Smooth muscle cell (in vitro differentiated cells): ENCODE results near the gene IL11RA. TPM values are rescaled to one million over a fixed set of nuclear protein-coding genes. Genes with fewer than 3 reads are reported as not detected.

Experiments
- DNase-seq: peaks from one replicate; lab custom pipeline; 2025; ENCODE audit not compliant: unreplicated experiment; lab: John Stamatoyannopoulos, UW
- H2AFZ ChIP-seq: fragments of 200-600 bp; sonication (generic); 2 replicates; pipeline ENCODE4 v1.6.0; 2016; ENCODE audit warnings: antibody characterized with exemption, low read depth, mild to moderate bottlenecking
- H3F3A ChIP-seq: fragments of 200-600 bp; sonication (generic); 2 replicates; pipeline ENCODE4 v1.6.0; 2017; ENCODE audit warnings: antibody characterized with exemption, low read depth
- H3K27ac ChIP-seq: fragments of 200-600 bp; sonication (generic); 2 replicates; pipeline ENCODE4 v1.5.1; 2016; ENCODE audit warnings: low read depth, mild to moderate bottlenecking
- H3K27me3 ChIP-seq: fragments of 200-600 bp; sonication (generic); 2 replicates; pipeline ENCODE4 v1.6.1; 2016; ENCODE audit warnings: low read depth, mild to moderate bottlenecking
- H3K36me3 ChIP-seq: fragments of 200-600 bp; sonication (generic); 2 replicates; pipeline ENCODE4 v1.5.1; 2016; ENCODE audit warnings: low read depth
- H3K4me1 ChIP-seq: fragments of 200-600 bp; sonication (generic); 2 replicates; pipeline ENCODE4 v1.5.1; 2016; ENCODE audit warnings: low read depth
- H3K4me2 ChIP-seq: fragments of 200-600 bp; sonication (generic); 2 replicates; pipeline ENCODE4 v1.6.0; 2016; ENCODE audit warnings: mild to moderate bottlenecking
- H3K4me3 ChIP-seq: fragments of 200-600 bp; sonication (generic); 2 replicates; pipeline ENCODE4 v1.5.1; 2016; ENCODE audit warnings: mild to moderate bottlenecking
- H3K79me2 ChIP-seq: fragments of 200-600 bp; sonication (generic); 2 replicates; pipeline ENCODE4 v1.6.0; 2016; ENCODE audit warnings: low read depth, mild to moderate bottlenecking
- H3K9ac ChIP-seq: fragments of 200-600 bp; sonication (generic); 2 replicates; pipeline ENCODE4 v1.6.0; 2016; ENCODE audit warnings: low read depth
- H3K9me3 ChIP-seq: fragments of 200-600 bp; sonication (generic); replicated peaks from 2 replicates; pipeline ENCODE4 v1.5.1; 2016; ENCODE audit warnings: low read depth
- H4K20me1 ChIP-seq: fragments of 200-600 bp; sonication (generic); 2 replicates; pipeline ENCODE4 v1.6.0; 2016; ENCODE audit warnings: low read depth
- WGBS: methylation state at CpG from one replicate; pipeline ENCODE4 v1.1.7; 2016; ENCODE audit warnings: low lambda C conversion rate; 5-methylcytosine and 5-hydroxymethylcytosine counted together
- polyA plus RNA-seq: library from polyadenylated mRNA; unstranded; fragments of >200 nt; fragmentation: Nextera tagmentation; extraction: Ambion mirVana; gene quantifications from 2 replicates; pipeline ENCODE4 v1.2.1, GENCODE V29; 2016
- total RNA-seq: library from RNA; depleted of rRNA; stranded (reverse); fragments of >200 nt; gene quantifications from 2 replicates; pipeline ENCODE4 v1.2.3, GENCODE V29; 2014
- TF ChIP-seq, protein P1 (sequence below): fragments of 200-600 bp; sonication (generic); IDR thresholded peaks from 2 replicates; pipeline ENCODE4 v1.5.1; 2017; ENCODE audit warnings: borderline replicate concordance, mild to moderate bottlenecking, antibody characterized with exemption; ENCODE audit not compliant: insufficient read depth, poor library complexity, severe bottlenecking

Gene IL11RA
- total and polyA plus RNA-seq, 2 experiments from 2014 or later: 44.5 to 99.8 TPM

DNA sequence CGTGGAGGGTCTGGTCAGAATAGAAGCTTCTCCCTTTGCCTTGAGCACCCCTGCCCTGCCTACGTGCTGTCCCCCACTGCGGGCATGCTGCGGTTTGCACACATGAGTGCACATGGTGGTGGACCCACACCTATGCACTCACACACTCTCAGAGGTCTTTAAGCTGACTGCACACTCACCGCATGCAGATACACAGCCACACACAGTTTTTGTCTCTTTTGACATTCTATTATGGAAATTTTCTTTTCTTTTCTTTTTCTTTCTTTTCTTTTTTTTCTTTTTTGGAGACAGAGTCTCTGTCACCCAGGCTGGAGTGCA is 22.5 kb upstream of the IL11RA start:
- no peak overlapping the region for H3K27ac ChIP-seq
- H3K4me1 ChIP-seq: peaks cover 40% of the 10 kb centered on the region
- no peaks in the 10 kb centered on the region for H3K9me3 ChIP-seq
- H3K9ac ChIP-seq: no peak overlapping the region
- WGBS: 43% methylated on average over 5 of the region's 5 CpGs
- no peaks in the 10 kb centered on the region for H3F3A ChIP-seq
- H2AFZ ChIP-seq: no peak overlapping the region
- H3K4me3 ChIP-seq: no peak overlapping the region
- H3K27me3 ChIP-seq: peaks cover 79% of the 10 kb centered on the region
- TF ChIP-seq, protein P1, sequence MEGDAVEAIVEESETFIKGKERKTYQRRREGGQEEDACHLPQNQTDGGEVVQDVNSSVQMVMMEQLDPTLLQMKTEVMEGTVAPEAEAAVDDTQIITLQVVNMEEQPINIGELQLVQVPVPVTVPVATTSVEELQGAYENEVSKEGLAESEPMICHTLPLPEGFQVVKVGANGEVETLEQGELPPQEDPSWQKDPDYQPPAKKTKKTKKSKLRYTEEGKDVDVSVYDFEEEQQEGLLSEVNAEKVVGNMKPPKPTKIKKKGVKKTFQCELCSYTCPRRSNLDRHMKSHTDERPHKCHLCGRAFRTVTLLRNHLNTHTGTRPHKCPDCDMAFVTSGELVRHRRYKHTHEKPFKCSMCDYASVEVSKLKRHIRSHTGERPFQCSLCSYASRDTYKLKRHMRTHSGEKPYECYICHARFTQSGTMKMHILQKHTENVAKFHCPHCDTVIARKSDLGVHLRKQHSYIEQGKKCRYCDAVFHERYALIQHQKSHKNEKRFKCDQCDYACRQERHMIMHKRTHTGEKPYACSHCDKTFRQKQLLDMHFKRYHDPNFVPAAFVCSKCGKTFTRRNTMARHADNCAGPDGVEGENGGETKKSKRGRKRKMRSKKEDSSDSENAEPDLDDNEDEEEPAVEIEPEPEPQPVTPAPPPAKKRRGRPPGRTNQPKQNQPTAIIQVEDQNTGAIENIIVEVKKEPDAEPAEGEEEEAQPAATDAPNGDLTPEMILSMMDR: no peak
- H3K36me3 ChIP-seq: no peaks in the 10 kb centered on the region
- H3K4me2 ChIP-seq: peak overlapping the region; percentile 86
- no peaks in the 10 kb centered on the region for H3K79me2 ChIP-seq
- DNase-seq: no peak
- H4K20me1 ChIP-seq: no peaks in the 10 kb centered on the region

DNA sequence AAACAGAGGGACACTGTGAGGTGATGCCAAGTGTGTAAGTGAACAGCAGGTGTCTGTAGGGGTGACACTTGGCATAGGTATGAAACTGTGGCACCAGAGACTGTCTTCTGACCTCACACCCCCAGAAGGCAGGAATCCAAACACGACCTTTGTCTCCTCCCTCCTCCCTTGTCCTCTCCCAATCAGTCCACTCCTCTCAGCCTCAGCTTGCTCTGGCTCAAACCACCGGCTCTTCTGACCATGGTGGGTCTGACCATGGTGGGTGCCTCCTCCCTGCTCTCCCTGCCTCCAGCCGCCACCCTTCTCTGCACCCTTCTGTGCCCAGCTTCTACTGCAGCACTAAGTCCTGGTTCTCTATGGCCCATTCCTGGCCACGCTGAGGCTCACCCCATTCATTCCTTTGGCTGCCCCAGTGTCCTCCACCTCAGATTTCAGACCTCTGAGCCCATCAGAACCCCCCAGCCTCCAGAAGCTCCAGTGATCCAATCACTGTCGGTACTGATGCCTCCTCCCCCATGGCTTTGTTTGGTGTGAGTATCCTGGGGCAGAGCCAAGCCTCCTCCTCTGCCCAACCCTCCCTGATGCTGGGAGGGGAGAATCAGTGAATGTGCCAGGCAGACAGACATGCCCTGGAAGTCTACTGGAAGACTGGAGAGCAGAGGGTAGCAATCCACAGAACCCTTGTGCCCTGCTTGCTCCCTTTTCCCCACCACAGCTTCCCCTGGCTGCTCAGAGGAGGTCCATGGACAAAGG is 21.4 kb upstream of the IL11RA start:
- H3K27ac ChIP-seq: no peak overlapping the region
- no peaks in the 10 kb centered on the region for H3F3A ChIP-seq
- no peak overlapping the region for H3K4me3 ChIP-seq
- no peak overlapping the region for H3K9ac ChIP-seq
- H3K36me3 ChIP-seq: no peaks in the 10 kb centered on the region
- H3K79me2 ChIP-seq: no peaks in the 10 kb centered on the region
- TF ChIP-seq, protein P1: no peak
- 59% methylated on average over 5 of the region's 5 CpGs for WGBS
- no peaks in the 10 kb centered on the region for H3K9me3 ChIP-seq
- no peak for DNase-seq
- H3K4me1 ChIP-seq: peaks cover 30% of the 10 kb centered on the region
- no peak overlapping the region for H3K4me2 ChIP-seq
- no peaks in the 10 kb centered on the region for H4K20me1 ChIP-seq
- H3K27me3 ChIP-seq: peaks cover 67% of the 10 kb centered on the region
- no peak overlapping the region for H2AFZ ChIP-seq

DNA sequence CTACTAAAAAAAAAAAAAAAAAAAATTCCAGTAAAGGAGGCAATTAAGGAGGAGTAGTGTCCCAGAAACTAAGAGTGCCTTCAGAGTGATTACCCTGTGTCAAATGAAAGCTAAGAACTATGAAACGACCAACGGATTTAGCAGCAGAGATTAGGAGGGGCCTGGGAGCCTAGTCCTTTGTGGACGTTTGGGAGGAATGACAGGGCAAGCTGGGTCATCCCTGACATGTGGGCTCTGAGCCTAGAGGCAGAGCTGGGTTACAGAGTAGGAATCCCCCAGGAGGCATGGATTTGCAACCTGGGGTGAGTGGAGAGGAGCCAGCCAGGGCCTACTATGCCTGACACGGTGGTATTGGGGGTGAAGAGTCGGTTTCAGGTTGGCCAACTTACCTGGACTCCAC is 18.8 kb upstream of the IL11RA start:
- Histone ChIP-seq H3K4me1 (peaks cover 38% of the 10 kb centered on the region), H2AFZ (no peak overlapping the region), H3K79me2 (peaks cover 10% of the 10 kb centered on the region), H3K27ac (no peak overlapping the region), H4K20me1 (no peaks in the 10 kb centered on the region), H3K4me2 (no peak overlapping the region), H3K9ac (no peak overlapping the region), H3K9me3 (no peaks in the 10 kb centered on the region), H3K36me3 (no peaks in the 10 kb centered on the region), H3F3A (no peaks in the 10 kb centered on the region), H3K4me3 (no peak overlapping the region), H3K27me3 (peaks cover 41% of the 10 kb centered on the region)
- TF ChIP-seq, protein P1: no peak
- 59% methylated on average over 5 of the region's 5 CpGs for WGBS
- DNase-seq: no peak
